PC-3 (cell line): ENCODE measurements around the gene TTC28.

Experiments used
- CTCF ChIP-seq: fragments of 300-600 bp; sonication (generic); conservative IDR thresholded peaks from 2 replicates; pipeline ENCODE4 v1.5.1; 2017; ENCODE audit warnings: antibody characterized with exemption, low read depth, mild to moderate bottlenecking, low read length
- EZH2 ChIP-seq: fragments of 300-600 bp; sonication (generic); IDR thresholded peaks from one replicate; pipeline ENCODE4 v1.6.1; 2017; ENCODE audit warnings: antibody characterized with exemption, mild to moderate bottlenecking, low read length; ENCODE audit not compliant: unreplicated experiment
- EZH2phosphoT487 ChIP-seq: fragments of 300-600 bp; sonication (generic); IDR thresholded peaks from 2 replicates; pipeline ENCODE4 v1.6.1; 2018; ENCODE audit warnings: mild to moderate bottlenecking, antibody characterized with exemption, low read length, borderline replicate concordance

DNA sequence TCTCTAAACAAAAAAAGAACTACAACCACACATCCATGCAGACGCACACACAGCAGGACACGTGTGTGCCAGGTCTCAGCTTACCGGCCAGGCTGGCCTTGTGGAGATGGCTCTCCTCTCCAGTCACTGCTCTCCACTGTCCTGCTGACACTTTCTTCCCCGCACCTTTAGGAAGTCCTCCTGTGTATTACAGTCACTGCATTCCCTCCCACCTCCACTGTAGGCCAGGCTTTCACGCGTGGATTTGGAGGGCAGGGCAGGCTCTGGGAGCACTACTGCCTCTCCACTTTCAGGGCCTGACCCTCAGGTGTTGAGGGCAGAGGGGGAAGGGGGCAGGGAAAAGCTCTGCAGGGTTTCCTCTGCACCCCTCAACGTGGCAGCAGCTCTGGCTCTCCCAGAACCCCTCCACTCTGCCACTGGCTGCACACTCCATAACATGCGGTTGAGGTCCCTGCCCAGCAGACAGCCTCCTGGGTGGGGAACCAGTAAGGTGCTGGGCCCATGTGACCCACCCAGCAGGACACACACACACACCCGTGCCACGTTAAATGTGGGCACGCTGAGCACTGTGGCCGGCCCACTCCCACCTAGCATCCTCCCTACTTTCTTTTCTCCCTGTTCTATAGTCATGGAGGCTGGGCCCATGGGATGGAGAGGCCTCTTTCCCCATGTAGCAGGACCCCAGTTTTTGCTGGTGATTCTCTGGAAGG lies 653.6 kb downstream of the TTC28 start:
- TF ChIP-seq CTCF (no peak), EZH2 (no peak), EZH2phosphoT487 (no peak)
